NB4 (cell line): Measurements from ENCODE around the gene TSPO.

Experiments used
- POLR2A ChIP-seq: IDR thresholded peaks from 2 replicates; pipeline ENCODE4 v1.6.1; 2011; ENCODE audit warnings: mild to moderate bottlenecking; ENCODE audit not compliant: insufficient read length; ENCODE audit errors: extremely low read depth
- TF ChIP-seq, protein P1 (sequence below): IDR thresholded peaks from 2 replicates; pipeline ENCODE4 v1.6.1; 2011; ENCODE audit warnings: low read depth, low read length

DNA sequence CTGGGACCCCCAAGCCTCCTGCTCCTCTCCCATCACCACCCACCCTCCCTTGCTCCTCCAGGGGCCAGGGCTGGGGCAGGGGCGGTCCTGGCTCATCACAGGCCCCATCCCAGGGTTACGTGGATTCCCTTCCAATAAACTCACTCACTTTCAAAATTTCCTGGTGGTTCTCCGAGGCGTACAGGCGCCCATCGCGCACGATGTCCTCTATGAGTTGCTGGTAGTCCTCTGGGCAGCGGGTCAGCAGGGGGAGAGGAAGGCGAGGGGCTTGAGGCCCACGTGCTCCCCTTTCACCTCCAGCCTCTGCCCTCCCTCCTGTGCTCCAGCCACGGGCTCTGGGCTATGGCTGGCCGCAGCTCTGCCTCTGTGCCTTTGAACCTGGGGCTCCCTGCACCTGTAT is 56.0 kb downstream of the TSPO start:
- no peak for TF ChIP-seq POLR2A
- TF ChIP-seq, protein P1, sequence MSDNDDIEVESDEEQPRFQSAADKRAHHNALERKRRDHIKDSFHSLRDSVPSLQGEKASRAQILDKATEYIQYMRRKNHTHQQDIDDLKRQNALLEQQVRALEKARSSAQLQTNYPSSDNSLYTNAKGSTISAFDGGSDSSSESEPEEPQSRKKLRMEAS = no peak
